Measurements from ENCODE around the gene ACCSL.

The ACCSL gene

DNA sequence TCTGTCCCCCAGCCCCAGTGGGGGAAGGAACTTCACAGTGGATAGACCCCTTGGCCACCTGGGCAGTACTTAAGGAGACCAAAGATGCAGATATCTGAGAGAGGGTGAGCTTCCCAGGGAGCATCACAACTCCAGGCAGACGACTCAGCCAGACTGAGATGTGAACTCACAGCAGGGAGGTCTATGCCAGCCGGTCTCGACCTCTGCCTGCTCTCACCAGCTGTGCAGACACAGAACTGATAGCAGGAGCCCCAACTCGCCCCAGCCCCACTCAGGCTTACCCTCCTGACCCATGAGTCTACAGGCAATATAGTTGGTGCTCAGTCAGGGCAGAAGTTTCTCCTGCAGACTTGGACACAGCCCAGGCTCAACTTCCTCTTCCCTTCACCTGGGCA is 29.7 kb upstream of the ACCSL start:
- DNase-seq (ENCODE audit: low read depth), result no peak

DNA sequence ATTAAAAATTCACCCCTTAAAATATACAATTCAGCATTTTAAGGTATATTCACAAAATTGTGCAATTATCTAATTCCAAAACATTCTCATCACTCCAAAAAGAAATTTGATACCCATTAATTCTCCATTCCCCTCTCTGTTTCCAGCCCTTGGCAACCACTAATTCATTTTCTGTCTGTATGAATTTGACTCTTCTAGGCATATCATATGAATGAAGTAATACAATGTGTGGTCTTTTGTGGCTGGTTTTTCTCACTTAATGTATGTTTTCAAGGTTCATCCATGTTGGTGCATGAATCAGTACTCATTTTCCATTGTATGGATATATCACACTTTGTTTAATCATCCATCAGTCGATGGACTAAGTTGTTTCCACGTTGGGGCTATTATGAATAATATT is 29.0 kb upstream of the ACCSL start:
- no peak for DNase-seq (ENCODE audit: low read depth)

DNA sequence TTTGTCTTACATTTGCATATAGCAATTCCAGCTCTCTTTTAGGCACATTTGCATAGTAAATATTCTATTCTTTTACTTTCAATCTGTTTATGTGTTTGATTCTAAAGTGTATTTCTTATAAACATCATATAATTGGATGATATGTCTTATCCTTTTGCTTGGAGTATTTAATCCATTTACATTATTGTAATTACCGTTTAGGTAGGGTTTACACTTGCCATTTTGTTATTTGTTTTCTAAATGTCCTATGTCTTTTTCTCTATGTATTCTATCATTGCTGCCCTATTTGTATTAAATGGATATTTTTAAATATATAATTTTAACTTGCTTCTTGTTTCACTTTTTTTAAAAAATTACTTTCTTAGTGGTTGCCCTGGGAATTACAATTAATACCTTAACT is 22.8 kb upstream of the ACCSL start:
- no peak for DNase-seq (ENCODE audit: low read depth)

DNA sequence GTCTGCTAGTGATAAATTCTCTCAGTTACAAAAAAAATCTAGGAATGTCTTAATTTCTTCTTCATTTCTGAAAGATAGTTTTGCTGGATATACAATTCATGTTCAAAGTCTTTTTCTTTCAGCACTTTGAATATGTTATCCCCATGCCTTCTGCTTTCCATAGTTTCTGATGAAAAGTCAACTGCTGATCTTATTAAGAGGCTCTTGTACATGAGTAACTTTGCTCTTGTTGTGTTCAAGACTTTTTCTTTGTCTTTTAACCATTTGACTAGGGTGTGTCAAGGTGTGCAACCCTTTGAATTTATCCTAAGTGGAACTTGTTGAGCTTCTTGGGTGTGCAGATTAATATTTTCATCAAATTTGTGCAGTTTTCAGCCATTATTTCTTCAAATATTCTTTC is 22.1 kb upstream of the ACCSL start:
- DNase-seq (ENCODE audit: low read depth), result no peak

DNA sequence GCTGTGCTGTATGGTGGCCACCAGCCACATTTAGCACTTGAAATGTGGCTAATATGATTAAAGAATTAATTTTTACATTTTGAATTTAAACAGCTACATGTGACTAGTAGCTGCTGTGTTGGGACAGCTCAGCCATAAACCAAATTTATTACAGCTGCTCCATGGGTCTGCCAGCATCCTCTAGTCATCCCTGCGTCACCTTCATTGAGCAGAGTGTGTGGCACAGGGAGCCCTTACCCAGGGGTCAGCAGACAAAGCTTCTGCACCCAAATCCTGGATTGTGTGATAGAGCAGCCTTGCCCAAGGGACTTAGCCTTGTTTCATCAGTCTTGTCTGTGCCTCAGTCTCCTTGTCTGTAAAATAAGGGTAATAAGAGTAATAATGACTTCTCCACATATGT is 19.4 kb upstream of the ACCSL start:
- no peak for DNase-seq (ENCODE audit: low read depth)

DNA sequence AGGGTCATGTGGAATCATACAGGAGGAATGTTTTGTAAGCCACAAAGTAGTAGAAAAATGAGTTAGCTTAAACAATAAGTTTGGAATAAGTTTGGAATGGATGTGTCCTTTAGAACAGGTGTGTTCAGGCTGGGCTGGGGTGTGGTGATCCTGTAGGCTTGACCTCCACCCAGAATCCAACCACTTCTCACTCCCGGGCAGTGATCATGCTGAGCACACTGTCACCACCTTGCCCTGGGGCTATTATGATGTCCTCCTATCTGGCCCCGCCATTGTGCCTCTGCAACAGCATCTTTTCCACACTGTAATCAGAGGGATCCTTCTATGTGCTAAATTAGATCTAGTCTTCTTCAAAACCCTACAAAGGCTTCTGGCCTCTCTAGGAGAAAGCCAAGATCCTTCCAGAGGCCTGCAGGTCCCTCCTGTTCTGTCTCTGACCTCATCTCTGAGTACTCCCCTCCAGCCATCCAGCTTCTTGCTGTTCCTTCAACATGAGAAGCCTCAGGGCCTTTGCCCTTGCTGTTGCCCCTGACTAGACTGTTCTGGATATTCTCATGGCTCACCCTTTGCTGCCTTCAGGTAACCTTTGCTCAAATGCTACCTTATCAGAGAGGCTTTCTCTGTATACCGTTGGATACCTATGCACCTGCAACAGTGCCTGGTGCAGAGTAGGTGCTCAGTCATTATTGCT is 18.8 kb upstream of the ACCSL start:
- no peak for DNase-seq (ENCODE audit: low read depth)

DNA sequence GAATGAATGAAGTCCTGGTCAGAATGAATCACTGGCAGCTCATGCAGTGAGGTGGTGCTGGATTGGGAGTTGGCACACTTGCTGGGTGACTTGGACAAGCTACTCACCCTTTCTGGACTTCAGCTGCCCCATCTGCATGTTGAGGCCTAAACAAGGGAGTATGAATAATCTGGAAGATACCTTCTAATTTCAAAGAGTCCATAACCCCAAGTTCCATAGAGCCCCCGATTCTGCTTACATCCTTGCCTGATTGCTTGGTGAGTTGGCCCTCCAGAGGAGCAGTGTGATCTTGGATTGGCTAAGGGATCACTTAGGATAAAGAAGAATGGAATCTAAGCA is 18.3 kb upstream of the ACCSL start:
- DNase-seq (ENCODE audit: low read depth), result no peak

DNA sequence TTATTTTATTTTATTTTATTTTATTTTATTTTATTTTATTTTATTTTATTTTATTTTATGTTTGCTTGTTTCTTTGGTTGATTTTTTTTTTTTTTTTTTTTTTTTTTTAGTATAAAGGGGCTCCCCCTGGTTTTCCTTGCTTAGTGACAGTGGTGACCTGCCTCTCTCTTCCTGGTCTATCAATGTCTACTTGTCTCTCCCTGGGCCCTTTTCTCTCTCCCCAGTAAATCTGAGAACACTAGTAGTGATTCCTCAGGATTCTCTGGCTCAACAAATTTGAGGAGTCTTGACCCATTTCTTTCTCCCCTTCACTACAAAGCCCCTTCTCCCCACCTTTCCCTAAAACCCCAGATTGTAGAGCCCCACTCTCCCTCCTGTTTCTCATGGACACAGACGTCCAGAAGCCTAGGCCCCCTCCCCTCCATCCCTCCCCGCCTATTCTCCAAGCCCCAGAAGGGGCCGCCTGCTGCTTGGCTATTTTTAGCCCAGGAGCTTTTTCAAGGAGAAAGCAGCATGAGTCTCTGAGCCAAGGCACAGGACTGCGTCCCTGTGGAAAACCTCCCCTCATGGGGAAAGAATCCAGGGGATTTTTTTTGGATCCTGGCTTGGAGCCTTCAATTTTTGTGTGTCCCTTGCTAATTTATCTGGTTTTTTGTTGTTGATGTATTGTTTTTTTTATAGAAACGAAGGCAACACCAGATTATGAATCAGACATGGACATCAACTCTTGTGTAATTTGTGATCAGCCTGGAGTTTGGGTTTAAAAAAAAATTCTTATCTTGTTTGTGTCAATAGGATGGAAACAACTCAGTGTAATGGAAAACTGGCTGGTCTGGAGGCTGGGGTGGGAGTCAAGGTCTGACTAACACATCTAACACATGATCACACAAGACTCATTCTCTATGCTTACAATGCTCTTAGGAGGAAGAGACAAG is 17.5 kb upstream of the ACCSL start:
- DNase-seq (ENCODE audit: low read depth), result no peak

DNA sequence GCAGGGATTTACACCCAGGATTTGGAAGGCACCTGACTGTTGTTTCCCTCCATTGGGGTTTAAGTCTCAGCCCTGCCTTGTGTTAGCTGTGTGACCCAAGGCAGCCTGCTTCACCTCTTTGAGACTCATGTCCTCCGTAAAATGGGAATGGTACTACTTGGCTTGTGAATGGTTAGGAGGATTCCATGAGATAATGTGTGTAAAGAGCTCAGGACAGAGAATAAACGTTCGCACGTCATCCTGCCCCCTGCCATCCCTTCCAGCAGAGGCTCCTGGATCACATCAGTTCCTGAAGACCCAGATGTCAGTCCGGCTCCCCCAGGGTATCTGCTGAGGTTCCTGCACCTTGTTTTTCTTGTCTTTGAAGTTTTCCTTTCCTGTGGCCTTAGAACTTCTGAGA is 16.8 kb upstream of the ACCSL start:
- no peak for DNase-seq (ENCODE audit: low read depth)

DNA sequence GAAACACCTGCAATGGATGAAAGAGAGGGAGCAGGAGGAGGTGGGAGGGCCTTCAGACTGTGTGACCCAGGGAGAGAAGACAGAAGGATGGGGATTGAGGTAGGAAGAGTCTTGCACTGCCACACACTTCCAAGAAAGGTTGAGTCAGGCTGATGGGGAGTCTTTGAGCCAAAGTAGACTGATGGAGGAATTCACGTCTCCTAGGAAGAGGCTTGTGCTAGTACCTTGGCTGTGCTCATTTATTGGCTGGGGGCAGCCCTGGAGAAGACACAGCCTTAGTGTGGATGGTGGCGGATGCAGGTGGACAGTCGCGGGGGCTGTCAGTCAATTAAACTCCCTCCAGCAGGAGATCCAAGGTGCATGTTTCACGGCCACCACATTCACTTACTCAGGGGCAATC is 16.2 kb upstream of the ACCSL start:
- DNase-seq (ENCODE audit: low read depth), result no peak

DNA sequence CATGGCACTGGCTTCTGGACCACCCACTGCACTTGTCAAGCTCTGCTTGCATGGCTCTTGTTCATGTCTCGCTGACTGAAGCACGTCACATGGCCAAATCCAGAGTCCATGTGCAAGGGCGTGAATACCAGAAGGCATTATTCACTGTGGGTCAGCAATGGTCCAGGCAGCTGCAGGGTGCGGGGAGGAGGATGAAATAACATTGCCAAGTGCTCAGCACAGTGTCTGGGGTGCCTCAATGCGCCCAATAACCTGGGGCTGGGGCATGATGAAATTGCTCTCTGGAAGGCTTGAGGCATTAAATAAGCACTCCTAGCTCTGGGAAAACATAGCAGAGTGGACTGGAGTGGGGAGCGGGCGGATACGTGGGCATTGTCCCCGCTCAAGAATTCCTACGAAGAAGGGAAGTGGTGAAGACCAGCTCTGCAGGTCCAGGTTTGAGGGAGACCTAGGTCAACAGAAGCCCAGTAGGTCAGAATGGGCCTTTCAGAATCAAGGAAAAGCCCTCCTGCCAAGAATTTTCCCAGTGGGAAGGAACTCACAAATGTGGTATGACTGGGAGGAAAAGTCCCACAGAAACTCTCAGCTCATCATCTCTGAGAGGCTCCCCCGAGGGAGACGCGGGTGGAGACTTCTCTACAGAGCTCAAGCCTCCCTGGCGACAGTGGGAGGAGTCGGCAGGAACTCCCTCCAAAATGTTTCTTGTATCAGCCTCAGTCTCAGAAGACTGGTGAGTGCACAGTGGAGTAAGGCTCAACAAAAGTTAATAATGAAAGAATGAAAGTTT is 15.3 kb upstream of the ACCSL start:
- DNase-seq (ENCODE audit: low read depth), result peak; percentile 16

DNA sequence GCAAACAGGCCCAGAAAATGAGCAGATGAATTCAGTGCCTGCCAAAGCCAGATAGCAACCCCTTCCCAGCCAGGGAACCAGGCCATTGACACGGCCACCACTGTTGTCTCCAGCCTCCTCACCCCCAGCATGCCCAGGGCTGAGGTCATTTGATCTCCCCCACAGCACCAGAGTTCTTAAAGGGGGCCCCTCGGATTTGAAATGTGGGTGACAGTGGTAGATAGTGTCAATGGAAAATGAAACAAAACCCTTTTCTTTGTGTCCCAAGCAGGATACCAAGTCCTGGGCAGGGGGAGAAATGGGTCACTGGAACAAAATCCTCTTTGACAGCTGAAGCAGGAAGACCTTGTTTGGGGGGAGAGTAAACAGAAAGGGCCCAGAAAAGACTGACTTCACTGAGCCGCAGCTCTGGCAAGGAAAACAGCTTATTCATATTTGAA is 14.3 kb upstream of the ACCSL start:
- DNase-seq (ENCODE audit: low read depth), result no peak

DNA sequence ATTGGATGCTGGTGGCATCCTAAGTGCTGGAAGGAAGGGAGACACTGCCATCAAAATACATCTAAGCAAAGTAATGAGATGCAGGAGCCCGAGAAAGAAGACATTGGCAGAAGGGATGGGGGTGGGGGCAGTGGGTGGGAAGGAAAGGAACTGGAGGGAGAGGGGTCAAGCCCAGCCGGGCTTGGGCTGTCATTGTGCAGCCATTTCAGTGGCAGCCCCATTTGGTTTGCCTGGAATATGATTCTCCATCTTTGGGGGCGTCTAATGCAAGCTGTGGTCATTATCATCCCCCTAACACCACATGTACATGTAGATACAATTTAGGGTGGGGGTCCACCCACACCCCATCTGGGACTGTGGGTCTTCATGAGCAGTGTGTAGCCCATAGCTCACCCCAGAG is 13.9 kb upstream of the ACCSL start:
- no peak for DNase-seq (ENCODE audit: low read depth)

DNA sequence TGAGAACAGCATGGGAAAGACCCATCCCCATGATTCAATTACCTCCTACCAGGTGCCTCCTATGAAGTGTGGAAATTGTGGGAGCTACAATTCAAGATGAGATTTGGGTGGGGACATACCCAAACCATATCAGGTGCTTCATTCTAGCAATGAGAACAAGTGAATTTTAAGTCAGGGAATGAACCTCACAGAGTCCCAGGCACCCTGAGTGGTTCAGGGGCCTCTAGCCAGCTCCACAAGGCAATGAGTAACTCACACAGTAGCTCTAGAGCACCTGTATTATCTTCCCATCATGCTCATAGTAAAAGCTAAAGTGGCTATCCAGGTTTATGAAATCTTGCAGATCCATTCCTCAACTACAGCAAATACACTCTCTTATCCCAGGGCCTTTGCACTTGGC is 13.1 kb upstream of the ACCSL start:
- no peak for DNase-seq (ENCODE audit: low read depth)

DNA sequence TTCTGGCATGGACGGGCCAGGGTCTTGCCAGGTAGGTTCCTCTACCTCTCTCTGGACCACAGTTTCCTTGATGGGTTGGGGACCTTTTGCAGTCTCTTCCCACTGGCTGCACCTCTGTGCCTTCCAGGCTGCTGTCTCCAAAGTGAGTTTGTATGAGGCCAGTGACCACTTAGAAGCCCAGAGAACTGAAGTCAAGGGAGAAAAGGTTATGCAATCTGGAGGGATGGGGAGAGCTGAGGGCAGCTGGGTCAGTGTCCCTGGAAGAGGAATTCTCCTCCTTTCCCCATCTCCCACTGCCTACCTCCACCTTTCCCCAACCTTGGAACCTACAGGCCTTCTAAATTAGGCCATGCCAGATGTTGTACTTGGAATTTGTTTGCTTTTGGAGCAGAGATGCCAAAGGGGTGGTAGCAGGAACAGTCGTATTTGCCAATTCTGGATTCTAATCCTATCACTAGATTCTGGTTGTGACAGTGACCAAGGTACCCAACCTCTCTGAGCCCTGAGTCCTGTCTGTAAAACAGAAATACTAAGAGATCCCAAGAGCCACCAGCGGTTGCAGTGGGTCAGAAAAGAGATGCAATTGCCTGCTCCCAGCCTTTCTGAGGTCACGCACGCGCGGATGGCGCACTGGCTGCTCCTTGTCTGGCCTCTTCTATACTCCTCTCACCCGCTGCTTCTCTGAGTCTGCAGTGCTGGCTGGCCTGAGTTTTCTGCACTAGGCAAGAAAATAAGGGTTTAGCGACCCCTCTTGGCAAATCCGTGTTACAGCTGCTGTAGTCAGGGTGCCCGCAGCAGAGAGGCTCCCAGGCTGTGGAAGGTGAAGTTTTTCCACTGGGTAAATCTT is 10.7 kb upstream of the ACCSL start:
- DNase-seq (ENCODE audit: low read depth), result peak; percentile 88

DNA sequence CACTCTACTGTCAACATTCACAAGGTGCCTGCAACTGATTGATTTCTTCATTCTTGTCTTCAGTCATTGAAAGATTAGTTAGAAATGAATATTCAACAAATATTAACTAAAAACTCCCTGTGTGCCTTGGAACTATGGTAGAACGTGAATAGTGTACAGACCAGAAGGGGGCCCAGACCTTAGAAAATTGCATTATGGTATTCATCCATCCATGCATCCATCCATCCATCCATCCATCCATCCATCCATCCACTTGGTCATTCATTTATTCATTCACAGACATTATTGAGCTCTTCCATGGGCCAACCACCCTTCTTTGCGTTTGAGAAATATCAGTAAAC is 10.2 kb upstream of the ACCSL start:
- DNase-seq (ENCODE audit: low read depth), result no peak

DNA sequence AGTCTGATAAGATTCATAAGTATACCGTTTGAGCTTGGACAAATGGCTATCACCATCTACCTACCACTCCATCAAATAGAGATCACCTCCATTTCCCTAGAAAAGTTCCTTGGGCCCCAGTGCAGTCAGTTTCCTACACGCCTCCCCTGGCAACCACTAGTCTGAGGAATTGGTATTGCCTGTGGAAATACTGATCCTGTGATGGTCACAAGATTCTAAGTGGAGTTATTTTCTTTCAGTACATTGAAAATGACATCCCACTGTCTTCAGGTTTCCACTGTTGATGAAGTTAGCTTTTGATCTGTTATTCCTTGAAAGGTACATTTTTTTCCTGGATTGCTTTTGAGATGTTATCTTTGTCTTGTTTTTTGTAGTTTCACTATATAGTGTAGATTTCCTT is 4.6 kb upstream of the ACCSL start:
- DNase-seq (ENCODE audit: low read depth), result no peak

DNA sequence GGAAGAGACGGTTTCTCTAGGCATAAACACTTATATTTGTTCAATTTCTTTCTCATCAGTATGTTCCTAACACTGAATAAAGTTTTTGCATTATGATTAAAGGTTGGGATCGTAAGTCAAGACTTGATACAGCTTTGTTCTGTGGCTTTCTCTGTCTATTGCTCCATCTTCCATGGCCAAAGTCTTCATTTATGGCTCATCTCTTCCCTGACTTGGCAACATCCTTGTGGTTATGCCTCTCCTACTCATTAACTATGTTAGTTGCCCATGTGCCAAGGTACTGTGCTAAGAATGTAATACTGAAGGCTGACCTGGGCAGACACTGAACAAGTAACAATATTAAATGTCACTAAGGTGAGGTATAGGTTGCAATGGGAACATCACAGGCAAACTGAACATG is 1.6 kb upstream of the ACCSL start:
- no peak for DNase-seq (ENCODE audit: low read depth)

DNA sequence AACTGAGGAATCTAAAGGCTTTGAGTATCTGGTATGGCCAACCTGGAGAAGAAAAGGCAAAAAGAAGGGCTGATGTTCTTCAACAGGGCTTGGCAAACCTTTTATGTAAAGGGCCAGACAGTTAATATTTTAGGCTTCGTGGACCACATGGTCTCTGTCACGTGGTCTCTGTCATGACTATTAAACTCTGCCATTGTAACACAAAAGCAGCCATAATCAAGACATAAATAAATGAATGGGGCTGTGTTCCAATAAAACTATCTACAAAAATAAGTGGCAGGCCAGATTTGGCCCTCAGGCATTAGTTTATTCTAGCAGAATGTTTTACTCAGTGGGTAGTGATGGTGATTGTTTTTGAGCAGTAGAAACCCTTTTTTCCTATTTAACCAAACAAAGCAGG is 483 bp upstream of the ACCSL start:
- no peak for DNase-seq (ENCODE audit: low read depth)

DNA sequence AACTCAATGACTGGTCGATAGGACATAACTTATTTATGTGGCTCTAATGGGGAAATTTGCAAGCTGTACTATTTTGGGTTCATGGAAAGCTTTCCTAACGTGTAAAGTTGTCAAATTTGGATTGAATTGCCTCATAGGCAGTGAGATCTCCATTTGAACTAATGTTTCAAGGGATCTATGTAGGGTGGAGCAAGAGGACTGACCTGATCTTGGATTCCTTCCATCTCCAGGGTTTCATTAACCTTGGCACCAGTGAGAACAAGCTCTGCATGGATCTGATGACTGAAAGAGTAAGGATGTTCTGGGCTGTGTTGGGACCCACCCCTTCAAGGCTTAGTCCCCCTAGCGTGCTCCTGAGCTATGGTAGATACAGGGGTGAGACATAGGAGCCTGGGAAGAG is 2.1 kb downstream of the ACCSL start:
- no peak for DNase-seq (ENCODE audit: low read depth)

DNA sequence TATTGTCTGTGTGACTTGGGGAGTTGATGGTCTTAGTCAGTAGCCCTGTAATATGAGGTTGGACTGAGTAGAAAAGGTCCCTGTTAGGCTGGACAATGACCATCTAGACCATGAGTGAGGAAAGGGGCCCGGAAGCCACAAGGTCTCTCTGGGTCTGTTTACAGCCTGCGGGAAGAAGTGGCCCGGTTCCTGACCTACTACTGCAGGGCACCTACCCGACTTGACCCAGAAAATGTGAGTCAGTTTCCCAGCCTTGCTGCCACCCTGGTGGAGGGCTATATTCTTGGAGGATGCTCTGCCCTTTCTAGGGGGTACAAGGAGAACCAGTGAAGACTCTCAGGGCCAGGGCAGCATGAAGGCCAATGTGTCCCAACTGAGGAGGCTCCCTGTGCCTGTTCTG is 3.4 kb downstream of the ACCSL start:
- no peak for DNase-seq (ENCODE audit: low read depth)

DNA sequence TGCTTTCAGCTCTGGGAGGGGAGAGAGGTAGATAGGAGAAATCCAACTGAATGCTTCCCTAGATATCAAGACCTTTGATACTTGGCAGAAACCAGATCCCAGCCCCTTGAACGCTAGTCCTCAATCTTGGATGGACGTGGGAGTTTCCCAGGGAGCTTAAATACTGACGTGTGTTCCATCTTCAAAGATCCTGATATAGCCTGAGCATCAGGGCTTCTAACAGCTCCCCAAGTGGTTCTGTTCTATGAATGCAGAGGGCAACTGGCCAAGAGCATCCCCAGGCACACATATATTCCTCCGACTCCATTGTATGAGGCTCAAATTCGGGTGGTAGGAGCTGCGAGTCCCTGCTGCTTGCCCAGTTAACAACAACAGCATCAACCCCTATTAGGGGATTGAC is 9.6 kb downstream of the ACCSL start:
- DNase-seq (ENCODE audit: low read depth), result no peak

Measured in ELR (cell line).